ENCODE data around the gene WNK4. TPM values are rescaled to one million over a fixed set of nuclear protein-coding genes. Genes with fewer than 3 reads are reported as not detected.

The WNK4 gene
- total RNA-seq, 1 donor from 2014 or later: 0.16 TPM

GRCh38 chr17:42795061-42795460, 14.7 kb downstream of the WNK4 start:
- intact Hi-C loops (cut with micrococcal nuclease): no loop called here
- Mint-ChIP-seq H3K4me1 (ENCODE audit: low read depth) (peaks cover 14% of the 10 kb centered on the region), H3K4me3 (ENCODE audit: low read depth) (no peak overlapping the region)

DNA sequence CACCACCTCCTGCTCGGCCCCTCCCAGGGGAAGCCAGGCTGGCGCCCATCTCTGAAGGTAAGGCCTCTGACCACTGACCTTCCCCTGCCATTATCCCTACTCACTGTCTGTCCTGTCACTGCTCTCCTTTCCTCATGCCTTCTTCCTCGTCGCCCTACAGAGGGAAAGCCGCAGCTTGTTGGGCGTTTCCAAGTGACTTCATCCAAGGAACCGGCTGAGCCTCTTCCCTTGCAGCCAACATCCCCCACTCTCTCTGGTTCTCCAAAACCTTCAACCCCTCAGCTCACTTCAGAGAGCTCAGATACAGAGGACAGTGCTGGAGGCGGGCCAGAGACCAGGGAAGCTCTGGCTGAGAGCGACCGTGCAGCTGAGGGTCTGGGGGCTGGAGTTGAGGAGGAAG, 15.1 kb downstream of the WNK4 start:
- intact Hi-C loops (cut with micrococcal nuclease): no loop called here
- Mint-ChIP-seq H3K4me1 (ENCODE audit: low read depth) (peaks cover 14% of the 10 kb centered on the region), H3K27me3 (ENCODE audit: low read depth) (peaks cover 8% of the 10 kb centered on the region), H3K36me3 (ENCODE audit: low read depth) (peaks cover 7% of the 10 kb centered on the region), H3K9me3 (peaks cover 3% of the 10 kb centered on the region), H3K4me3 (ENCODE audit: low read depth) (no peak overlapping the region), H3K27ac (no peak overlapping the region)
- no peak for DNase-seq (ENCODE audit: low spot score)

More at GRCh38 chr17:42795061-42795460, 14.7 kb downstream of the WNK4 start:
- H3K27me3 Mint-ChIP-seq (ENCODE audit: low read depth): peaks cover 9% of the 10 kb centered on the region
- peaks cover 3% of the 10 kb centered on the region for H3K9me3 Mint-ChIP-seq
- H3K36me3 Mint-ChIP-seq (ENCODE audit: low read depth): peaks cover 7% of the 10 kb centered on the region
- peak overlapping the region; percentile 8 for H3K27ac Mint-ChIP-seq
- DNase-seq (ENCODE audit: low spot score): no peak

- Mint-ChIP-seq H3K4me1 (ENCODE audit: low read depth) (peaks cover 14% of the 10 kb centered on the region), H3K27me3 (ENCODE audit: low read depth) (peaks cover 7% of the 10 kb centered on the region), H3K4me3 (ENCODE audit: low read depth) (peak overlapping the region; percentile 46), H3K36me3 (ENCODE audit: low read depth) (peaks cover 7% of the 10 kb centered on the region), H3K9me3 (peaks cover 3% of the 10 kb centered on the region), H3K27ac (no peak overlapping the region)
- DNase-seq (ENCODE audit: low spot score): no peak
- intact Hi-C loops (cut with micrococcal nuclease): no loop called here
These were observed 15.8 kb downstream of the WNK4 start for GRCh38 chr17:42796066-42796758.

DNA sequence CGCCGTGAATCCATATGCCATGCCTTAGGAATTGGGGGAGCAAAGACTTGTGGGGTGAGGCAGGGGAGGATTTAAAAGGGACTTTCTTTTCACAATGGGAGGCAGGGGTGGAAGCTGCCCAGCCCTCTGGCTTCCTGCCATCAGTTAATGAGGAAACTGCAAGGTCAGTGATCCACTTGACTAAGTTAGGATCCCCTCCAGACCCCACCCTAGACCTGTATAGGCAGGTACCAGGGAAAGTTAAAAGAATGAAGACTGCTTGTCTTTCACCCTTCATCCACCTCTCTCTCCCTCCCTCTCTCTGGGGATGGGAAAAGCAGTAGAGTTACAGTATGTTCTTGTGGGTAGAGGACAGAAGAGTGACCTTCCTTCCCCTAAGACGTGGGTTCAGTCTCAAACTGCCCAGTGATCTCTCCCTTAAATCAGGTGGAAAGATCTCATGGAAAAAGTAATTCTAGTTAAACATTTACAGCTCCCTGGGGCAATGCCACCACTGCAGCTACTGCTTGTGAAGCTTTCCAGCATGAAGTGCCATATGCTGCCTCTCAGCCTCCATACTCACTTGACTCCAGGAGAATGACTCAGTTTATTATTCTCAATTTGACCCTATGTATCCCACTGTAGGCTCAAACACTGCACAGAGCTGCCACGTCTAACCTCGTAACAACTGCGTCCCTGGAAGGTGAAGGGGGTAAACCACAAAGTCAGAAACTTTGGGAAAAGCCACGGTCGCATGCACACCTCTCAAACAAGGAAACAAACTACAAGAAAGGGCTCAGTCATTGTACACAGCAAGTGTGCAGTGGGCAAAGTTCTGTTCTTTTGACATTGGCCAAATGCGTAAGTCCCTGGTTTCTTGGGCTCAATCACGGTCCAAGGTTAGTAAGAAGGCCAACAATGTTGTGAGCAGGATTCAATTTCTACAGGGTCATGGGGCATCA, 16.9 kb downstream of the WNK4 start:
- peak overlapping the region; percentile 91 for H3K4me3 Mint-ChIP-seq (ENCODE audit: low read depth)
- DNase-seq (ENCODE audit: low spot score): no peak
- H3K4me1 Mint-ChIP-seq (ENCODE audit: low read depth): peaks cover 14% of the 10 kb centered on the region
- H3K27ac Mint-ChIP-seq: no peak overlapping the region
- peaks cover 7% of the 10 kb centered on the region for H3K36me3 Mint-ChIP-seq (ENCODE audit: low read depth)
- H3K27me3 Mint-ChIP-seq (ENCODE audit: low read depth): peaks cover 12% of the 10 kb centered on the region
- intact Hi-C loops (cut with micrococcal nuclease): no loop called here
- peaks cover 3% of the 10 kb centered on the region for H3K9me3 Mint-ChIP-seq

DNA sequence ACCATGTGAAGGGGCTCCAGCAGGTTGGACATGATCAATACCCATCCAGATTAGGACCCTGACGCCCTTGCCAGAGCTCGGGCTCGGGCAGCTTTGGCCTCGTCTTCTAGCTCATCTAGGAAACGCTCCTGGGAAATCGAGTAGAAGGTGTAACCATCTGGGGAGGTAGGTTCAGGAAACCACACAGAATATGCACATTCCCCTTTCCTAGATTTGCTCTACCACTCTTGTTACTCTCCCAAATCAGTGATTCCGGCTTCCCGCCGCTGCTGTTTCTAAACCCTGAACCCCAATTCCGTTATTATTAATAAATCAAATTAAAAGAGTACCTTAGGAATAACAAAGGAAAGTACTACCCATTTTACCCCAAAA, 17.6 kb downstream of the WNK4 start:
- Mint-ChIP-seq H3K4me1 (ENCODE audit: low read depth) (peaks cover 14% of the 10 kb centered on the region), H3K27me3 (ENCODE audit: low read depth) (peaks cover 15% of the 10 kb centered on the region), H3K27ac (peak overlapping the region; percentile 44), H3K4me3 (ENCODE audit: low read depth) (peak overlapping the region; percentile 91), H3K36me3 (ENCODE audit: low read depth) (peaks cover 7% of the 10 kb centered on the region), H3K9me3 (peaks cover 3% of the 10 kb centered on the region)
- no peak for DNase-seq (ENCODE audit: low spot score)
- intact Hi-C loops (cut with micrococcal nuclease): no loop called here

DNA sequence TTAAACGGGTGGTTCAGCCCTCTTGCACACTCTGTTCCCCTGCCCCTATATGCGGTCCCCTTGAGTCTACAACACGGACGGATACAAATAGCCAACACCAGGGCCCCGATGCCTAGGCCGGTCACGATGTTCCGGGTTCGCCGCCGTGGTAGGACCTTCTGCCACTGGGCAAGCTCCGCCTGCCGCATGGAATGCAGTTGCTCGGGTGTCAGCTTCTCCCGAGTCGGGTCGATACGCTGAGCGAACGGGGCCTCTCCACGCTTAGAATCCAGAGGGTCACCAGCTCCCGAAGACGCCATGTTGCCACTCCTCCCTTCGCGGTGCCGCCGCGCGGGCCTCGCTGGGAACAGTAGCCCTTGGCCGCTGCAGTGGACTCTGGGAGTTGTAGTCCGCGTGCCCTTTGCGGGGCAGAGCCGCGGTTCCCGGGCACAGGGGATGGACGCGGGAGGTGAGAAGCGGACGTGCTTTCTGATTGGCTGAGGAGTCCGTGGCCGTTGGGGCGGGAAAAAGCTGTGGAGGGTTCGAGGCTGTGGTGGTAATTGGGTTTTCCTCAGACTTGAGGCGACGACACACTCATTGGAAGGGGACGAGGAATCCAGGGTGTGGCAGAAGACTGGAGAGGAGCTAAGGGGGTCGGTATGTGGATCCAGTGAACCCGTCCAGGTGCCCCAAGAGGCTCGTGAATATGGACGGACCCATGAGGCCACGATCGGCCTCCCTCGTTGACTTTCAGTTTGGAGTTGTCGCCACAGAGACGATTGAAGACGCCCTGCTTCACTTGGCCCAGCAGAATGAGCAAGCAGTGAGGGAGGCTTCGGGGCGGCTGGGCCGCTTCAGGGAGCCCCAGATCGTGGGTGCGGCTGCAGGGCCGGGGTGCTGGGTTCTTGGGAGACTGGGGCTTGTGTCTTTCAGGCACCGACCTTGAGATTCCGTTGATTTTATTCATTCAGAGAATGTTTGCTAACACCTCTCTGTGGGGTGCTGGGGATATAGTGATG, 18.3 kb downstream of the WNK4 start, which contains the start of the genes CNTD1 and COA3:
CNTD1 (plus strand) TSS at position 479 of the 998 bp plus-strand sequence; CDS start at position 686, 207 bp downstream.
COA3 (minus strand) TSS at position 322 of the 998 bp plus-strand sequence; CDS start at position 299, 23 bp downstream.
- Mint-ChIP-seq H3K9me3 (peaks cover 3% of the 10 kb centered on the region), H3K4me3 (ENCODE audit: low read depth) (peak within 1 kb of the TSS; percentile 91), H3K27me3 (ENCODE audit: low read depth) (peaks cover 15% of the 10 kb centered on the region), H3K4me1 (ENCODE audit: low read depth) (peaks cover 14% of the 10 kb centered on the region), H3K27ac (peak within 1 kb of the TSS; percentile 44), H3K36me3 (ENCODE audit: low read depth) (peaks cover 7% of the 10 kb centered on the region)
- intact Hi-C loops (cut with micrococcal nuclease): no loop called here
- peak; percentile 75 for DNase-seq (ENCODE audit: low spot score)

GRCh38 chr17:42803074-42803883, 22.9 kb downstream of the WNK4 start:
- H3K9me3 Mint-ChIP-seq: peaks cover 3% of the 10 kb centered on the region
- no peak overlapping the region for H3K4me3 Mint-ChIP-seq (ENCODE audit: low read depth)
- no peaks in the 10 kb centered on the region for H3K36me3 Mint-ChIP-seq (ENCODE audit: low read depth)
- peaks cover 5% of the 10 kb centered on the region for H3K4me1 Mint-ChIP-seq (ENCODE audit: low read depth)
- no peak for DNase-seq (ENCODE audit: low spot score)
- H3K27ac Mint-ChIP-seq: no peak overlapping the region
- peaks cover 15% of the 10 kb centered on the region for H3K27me3 Mint-ChIP-seq (ENCODE audit: low read depth)
- intact Hi-C loops (cut with micrococcal nuclease): loop anchor here (2.0 kb wide), 1 partner anchor 18 kb away; no protein-coding TSS in a partner anchor

DNA sequence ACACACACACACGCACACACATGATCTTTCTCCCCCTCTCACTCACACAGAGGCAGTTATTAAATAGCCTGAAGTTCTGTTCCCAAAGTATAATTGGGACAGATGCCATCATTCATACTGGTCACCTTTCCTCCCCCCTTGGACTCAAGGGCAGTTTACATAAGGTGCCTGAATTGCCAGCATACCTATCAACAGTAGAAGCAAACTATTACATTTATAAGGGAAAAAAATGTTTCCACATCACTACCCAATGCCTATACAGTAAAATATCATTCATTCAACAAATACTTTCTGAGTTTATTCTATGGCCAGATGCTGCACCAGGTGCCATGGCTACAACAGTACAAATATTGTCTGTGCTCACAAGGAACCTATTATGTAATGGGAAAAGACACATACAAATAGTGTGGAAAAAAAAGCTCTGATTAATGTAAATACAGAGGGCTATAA, 24.5 kb downstream of the WNK4 start:
- no peaks in the 10 kb centered on the region for H3K9me3 Mint-ChIP-seq
- no peaks in the 10 kb centered on the region for H3K4me1 Mint-ChIP-seq (ENCODE audit: low read depth)
- no peak overlapping the region for H3K4me3 Mint-ChIP-seq (ENCODE audit: low read depth)
- no peak overlapping the region for H3K27ac Mint-ChIP-seq
- intact Hi-C loops (cut with micrococcal nuclease): no loop called here
- H3K27me3 Mint-ChIP-seq (ENCODE audit: low read depth): peaks cover 12% of the 10 kb centered on the region
- H3K36me3 Mint-ChIP-seq (ENCODE audit: low read depth): peaks cover 10% of the 10 kb centered on the region
- no peak for DNase-seq (ENCODE audit: low spot score)

GRCh38 chr17:42806249-42806648, 25.8 kb downstream of the WNK4 start:
- H3K36me3 Mint-ChIP-seq (ENCODE audit: low read depth): peaks cover 19% of the 10 kb centered on the region
- intact Hi-C loops (cut with micrococcal nuclease): no loop called here
- no peaks in the 10 kb centered on the region for H3K4me1 Mint-ChIP-seq (ENCODE audit: low read depth)
- peaks cover 8% of the 10 kb centered on the region for H3K27me3 Mint-ChIP-seq (ENCODE audit: low read depth)
- H3K4me3 Mint-ChIP-seq (ENCODE audit: low read depth): no peak overlapping the region
- no peak overlapping the region for H3K27ac Mint-ChIP-seq
- no peaks in the 10 kb centered on the region for H3K9me3 Mint-ChIP-seq
- DNase-seq (ENCODE audit: low spot score): no peak

DNA sequence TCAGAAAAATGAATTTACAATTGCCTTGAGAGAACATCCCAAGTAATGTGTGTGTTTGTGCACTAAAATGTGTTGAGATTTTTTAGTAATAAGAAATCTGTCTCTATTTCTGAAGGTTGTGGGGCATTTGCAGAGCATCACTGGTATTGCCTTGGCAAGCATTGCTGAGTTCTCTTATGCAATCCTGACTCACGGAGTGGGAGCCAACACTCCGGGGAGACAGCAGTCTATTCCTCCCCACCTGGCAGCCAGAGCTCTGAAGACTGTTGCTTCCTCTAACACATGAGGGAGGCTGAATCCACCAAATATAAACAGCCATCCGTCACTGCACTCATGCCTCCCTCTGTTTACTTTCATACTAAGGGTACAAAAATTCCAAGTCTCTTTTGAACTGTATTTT, 28.8 kb downstream of the WNK4 start:
- intact Hi-C loops (cut with micrococcal nuclease): no loop called here
- no peaks in the 10 kb centered on the region for H3K27me3 Mint-ChIP-seq (ENCODE audit: low read depth)
- peaks cover 35% of the 10 kb centered on the region for H3K36me3 Mint-ChIP-seq (ENCODE audit: low read depth)
- no peaks in the 10 kb centered on the region for H3K4me1 Mint-ChIP-seq (ENCODE audit: low read depth)
- DNase-seq (ENCODE audit: low spot score): no peak
- H3K27ac Mint-ChIP-seq: no peak overlapping the region
- H3K4me3 Mint-ChIP-seq (ENCODE audit: low read depth): no peak overlapping the region
- H3K9me3 Mint-ChIP-seq: no peaks in the 10 kb centered on the region

DNA sequence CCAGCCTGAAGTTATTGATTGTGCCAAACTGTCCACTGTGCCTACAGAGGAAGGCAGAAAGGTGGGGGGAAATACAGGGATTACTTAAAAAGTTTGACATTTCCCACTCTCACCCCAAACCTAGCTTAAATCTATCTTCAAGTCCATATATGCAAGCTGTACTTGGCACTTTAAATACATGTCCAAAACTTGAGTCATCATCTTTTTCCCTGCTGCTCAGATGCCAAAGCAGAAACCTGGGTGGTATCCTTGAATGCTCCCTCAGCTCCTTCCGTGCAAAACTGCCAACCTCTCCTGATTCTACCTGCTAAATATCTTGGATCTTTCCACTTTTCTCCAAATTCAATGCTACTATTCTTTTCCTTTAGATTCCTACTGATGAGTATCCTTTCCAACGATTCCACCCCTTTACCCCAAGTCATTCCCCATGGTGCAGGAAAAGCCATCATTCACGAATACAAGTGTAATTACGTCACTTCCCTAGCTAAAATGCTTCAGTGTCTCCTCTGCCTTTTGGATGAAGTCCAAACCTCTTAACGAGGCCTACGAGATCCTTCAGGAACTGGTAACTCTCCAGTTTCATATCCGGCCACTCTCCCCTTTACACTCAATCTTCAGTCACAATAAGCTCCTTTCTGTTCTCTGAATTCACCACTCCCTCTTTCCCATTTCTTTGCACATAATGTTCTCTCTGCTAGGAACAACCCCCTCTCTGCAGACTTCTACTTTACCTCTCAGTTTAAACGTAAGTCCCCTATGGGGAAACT, 34.4 kb downstream of the WNK4 start:
- no peaks in the 10 kb centered on the region for H3K9me3 Mint-ChIP-seq
- no peak overlapping the region for H3K4me3 Mint-ChIP-seq (ENCODE audit: low read depth)
- no peak for DNase-seq (ENCODE audit: low spot score)
- no peak overlapping the region for H3K27ac Mint-ChIP-seq
- H3K27me3 Mint-ChIP-seq (ENCODE audit: low read depth): no peaks in the 10 kb centered on the region
- no peaks in the 10 kb centered on the region for H3K4me1 Mint-ChIP-seq (ENCODE audit: low read depth)
- intact Hi-C loops (cut with micrococcal nuclease): no loop called here
- peaks cover 73% of the 10 kb centered on the region for H3K36me3 Mint-ChIP-seq (ENCODE audit: low read depth)
